Stimulated activated memory B cell treated with anti-CD40 and anti-IgM and Interleukin-4, amounts not matched to agents 10 μg/mL and 1 μg/mL and 100 μg/mL, for 72 hours (primary cell): ENCODE measurements around the gene URB2.
"Not testable (repeated sequence)": the region's sequence is repeated elsewhere in the genome, so short reads cannot be mapped to it uniquely, and the experiment has no call there.

Source experiments
- ATAC-seq: fragments of 150-1000 bp; cut with Tn5 transposase; 2 replicates; pipeline ENCODE4 v1.10.0; 2021
- H3K27ac Mint-ChIP-seq: one replicate; pipeline ENCODE4 v1.8.0; 2022; ENCODE audit warnings: mild to moderate bottlenecking, mixed read lengths
- H3K27me3 Mint-ChIP-seq: one replicate; pipeline ENCODE4 v1.8.0; 2022; ENCODE audit warnings: mixed read lengths
- H3K36me3 Mint-ChIP-seq: one replicate; pipeline ENCODE4 v1.8.0; 2022; ENCODE audit warnings: mixed read lengths
- H3K4me1 Mint-ChIP-seq: one replicate; pipeline ENCODE4 v1.8.0; 2022; ENCODE audit warnings: mixed read lengths
- H3K4me3 Mint-ChIP-seq: one replicate; pipeline ENCODE4 v1.8.0; 2022; ENCODE audit warnings: mild to moderate bottlenecking, moderate library complexity, mixed read lengths
- H3K9me3 Mint-ChIP-seq: one replicate; pipeline ENCODE4 v1.8.0; 2022; ENCODE audit warnings: mixed read lengths

Gene URB2

GRCh38 chr1:229625915-229626831 is at the start of gene URB2, which contains the start of gene TAF5L:
URB2 (plus strand) TSS chr1:229626247; CDS start chr1:229627634, 1,387 bp downstream.
TAF5L (minus strand) TSS chr1:229626122; CDS start chr1:229614482, 11,640 bp downstream.
- H3K4me3 Mint-ChIP-seq, result peak within 1 kb of the TSS; percentile 99
- H3K27ac Mint-ChIP-seq, result peak within 1 kb of the TSS; percentile 92
- peaks cover 16% of the 10 kb centered on the region for H3K36me3 Mint-ChIP-seq
- H3K9me3 Mint-ChIP-seq, result no peaks in the 10 kb centered on the region
- H3K4me1 Mint-ChIP-seq, result peaks cover 55% of the 10 kb centered on the region
- ATAC-seq, result peak; percentile 97
- no peaks in the 10 kb centered on the region for H3K27me3 Mint-ChIP-seq

- Mint-ChIP-seq H3K27ac (peak overlapping the region; percentile 92), H3K27me3 (no peaks in the 10 kb centered on the region), H3K9me3 (no peaks in the 10 kb centered on the region), H3K4me1 (peaks cover 31% of the 10 kb centered on the region), H3K4me3 (peak overlapping the region; percentile 57), H3K36me3 (no peaks in the 10 kb centered on the region)
- ATAC-seq, result no peak
Observed at GRCh38 chr1:229578168-229579058, 47.6 kb upstream of the URB2 start.

- H3K4me3 Mint-ChIP-seq, result peak overlapping the region; percentile 57
- no peaks in the 10 kb centered on the region for H3K36me3 Mint-ChIP-seq
- H3K9me3 Mint-ChIP-seq, result no peaks in the 10 kb centered on the region
- peak; percentile 93 for ATAC-seq
- H3K27me3 Mint-ChIP-seq, result no peaks in the 10 kb centered on the region
- peaks cover 24% of the 10 kb centered on the region for H3K4me1 Mint-ChIP-seq
- H3K27ac Mint-ChIP-seq, result peak overlapping the region; percentile 92
Observed at GRCh38 chr1:229579059-229579673, 46.9 kb upstream of the URB2 start.

- Mint-ChIP-seq H3K4me3 (no peak overlapping the region), H3K4me1 (peaks cover 23% of the 10 kb centered on the region)
Observed at GRCh38 chr1:229581485-229581884, 44.6 kb upstream of the URB2 start.

GRCh38 chr1:229582011-229582694 is 43.9 kb upstream of the URB2 start:
- Mint-ChIP-seq H3K27me3 (no peaks in the 10 kb centered on the region), H3K9me3 (no peaks in the 10 kb centered on the region), H3K27ac (no peak overlapping the region), H3K4me1 (peaks cover 26% of the 10 kb centered on the region), H3K36me3 (no peaks in the 10 kb centered on the region), H3K4me3 (no peak overlapping the region)
- no peak for ATAC-seq

More at GRCh38 chr1:229581485-229581884, 44.6 kb upstream of the URB2 start:
- Mint-ChIP-seq H3K27ac (no peak overlapping the region), H3K27me3 (no peaks in the 10 kb centered on the region), H3K36me3 (no peaks in the 10 kb centered on the region), H3K9me3 (no peaks in the 10 kb centered on the region)
- no peak for ATAC-seq

- H3K36me3 Mint-ChIP-seq, result no peaks in the 10 kb centered on the region
- no peaks in the 10 kb centered on the region for H3K27me3 Mint-ChIP-seq
- H3K27ac Mint-ChIP-seq, result no peak overlapping the region
- ATAC-seq, result no peak
- H3K4me3 Mint-ChIP-seq, result no peak overlapping the region
- H3K4me1 Mint-ChIP-seq, result peaks cover 27% of the 10 kb centered on the region
- no peaks in the 10 kb centered on the region for H3K9me3 Mint-ChIP-seq
Observed at GRCh38 chr1:229582715-229583114, 43.3 kb upstream of the URB2 start.

GRCh38 chr1:229585338-229585737 is 40.7 kb upstream of the URB2 start:
- peaks cover 12% of the 10 kb centered on the region for H3K36me3 Mint-ChIP-seq
- ATAC-seq, result no peak
- no peaks in the 10 kb centered on the region for H3K9me3 Mint-ChIP-seq

GRCh38 chr1:229590119-229590518 is 35.9 kb upstream of the URB2 start:
- no peak overlapping the region for H3K27ac Mint-ChIP-seq
- H3K4me1 Mint-ChIP-seq, result peaks cover 7% of the 10 kb centered on the region
- peaks cover 35% of the 10 kb centered on the region for H3K36me3 Mint-ChIP-seq
- H3K9me3 Mint-ChIP-seq, result no peaks in the 10 kb centered on the region
- H3K27me3 Mint-ChIP-seq, result no peaks in the 10 kb centered on the region
- ATAC-seq, result no peak
- H3K4me3 Mint-ChIP-seq, result no peak overlapping the region

More at GRCh38 chr1:229585338-229585737, 40.7 kb upstream of the URB2 start:
- H3K4me1 Mint-ChIP-seq, result peaks cover 7% of the 10 kb centered on the region
- H3K4me3 Mint-ChIP-seq, result no peak overlapping the region
- no peaks in the 10 kb centered on the region for H3K27me3 Mint-ChIP-seq
- no peak overlapping the region for H3K27ac Mint-ChIP-seq

- Mint-ChIP-seq H3K36me3 (peaks cover 48% of the 10 kb centered on the region), H3K4me1 (peaks cover 24% of the 10 kb centered on the region), H3K27ac (no peak overlapping the region), H3K27me3 (no peaks in the 10 kb centered on the region), H3K4me3 (no peak overlapping the region), H3K9me3 (no peaks in the 10 kb centered on the region)
- ATAC-seq, result no peak
Observed at GRCh38 chr1:229593800-229594199, 32.2 kb upstream of the URB2 start.

GRCh38 chr1:229594227-229595008 is 31.6 kb upstream of the URB2 start:
- Mint-ChIP-seq H3K27ac (no peak overlapping the region), H3K36me3 (peaks cover 46% of the 10 kb centered on the region)

GRCh38 chr1:229595876-229596275 is 30.2 kb upstream of the URB2 start:
- not testable (repeated sequence) for ATAC-seq, H3K27me3 Mint-ChIP-seq, H3K27ac Mint-ChIP-seq, H3K4me3 Mint-ChIP-seq, H3K9me3 Mint-ChIP-seq
- H3K4me1 Mint-ChIP-seq, result peaks cover 30% of the 10 kb centered on the region
- peaks cover 56% of the 10 kb centered on the region for H3K36me3 Mint-ChIP-seq

More at GRCh38 chr1:229594227-229595008, 31.6 kb upstream of the URB2 start:
- H3K4me3 Mint-ChIP-seq, result no peak overlapping the region
- H3K9me3 Mint-ChIP-seq, result no peaks in the 10 kb centered on the region
- peaks cover 24% of the 10 kb centered on the region for H3K4me1 Mint-ChIP-seq
- no peak for ATAC-seq
- H3K27me3 Mint-ChIP-seq, result no peaks in the 10 kb centered on the region

GRCh38 chr1:229596925-229597699 is 28.9 kb upstream of the URB2 start:
- no peak overlapping the region for H3K4me3 Mint-ChIP-seq
- H3K9me3 Mint-ChIP-seq, result no peaks in the 10 kb centered on the region
- peaks cover 63% of the 10 kb centered on the region for H3K36me3 Mint-ChIP-seq
- H3K27ac Mint-ChIP-seq, result peak overlapping the region; percentile 79
- H3K27me3 Mint-ChIP-seq, result no peaks in the 10 kb centered on the region
- no peak for ATAC-seq
- H3K4me1 Mint-ChIP-seq, result peaks cover 37% of the 10 kb centered on the region

GRCh38 chr1:229597877-229598276 is 28.2 kb upstream of the URB2 start:
- peaks cover 38% of the 10 kb centered on the region for H3K4me1 Mint-ChIP-seq
- no peaks in the 10 kb centered on the region for H3K9me3 Mint-ChIP-seq
- ATAC-seq, result no peak
- H3K27ac Mint-ChIP-seq, result peak overlapping the region; percentile 79
- no peaks in the 10 kb centered on the region for H3K27me3 Mint-ChIP-seq
- no peak overlapping the region for H3K4me3 Mint-ChIP-seq
- H3K36me3 Mint-ChIP-seq, result peaks cover 71% of the 10 kb centered on the region
